Activated CD8-positive, alpha-beta memory T cell treated with anti-CD3 and anti-CD28 coated beads, Interleukin-2, amount 50 U/mL, for 24 hours (primary cell): ENCODE results near the gene EPN1.

Source experiments
- DNase-seq: peaks from one replicate; pipeline ENCODE4 v3.0.0-alpha.2; 2020; ENCODE audit errors: extremely low read depth

Gene EPN1

DNA sequence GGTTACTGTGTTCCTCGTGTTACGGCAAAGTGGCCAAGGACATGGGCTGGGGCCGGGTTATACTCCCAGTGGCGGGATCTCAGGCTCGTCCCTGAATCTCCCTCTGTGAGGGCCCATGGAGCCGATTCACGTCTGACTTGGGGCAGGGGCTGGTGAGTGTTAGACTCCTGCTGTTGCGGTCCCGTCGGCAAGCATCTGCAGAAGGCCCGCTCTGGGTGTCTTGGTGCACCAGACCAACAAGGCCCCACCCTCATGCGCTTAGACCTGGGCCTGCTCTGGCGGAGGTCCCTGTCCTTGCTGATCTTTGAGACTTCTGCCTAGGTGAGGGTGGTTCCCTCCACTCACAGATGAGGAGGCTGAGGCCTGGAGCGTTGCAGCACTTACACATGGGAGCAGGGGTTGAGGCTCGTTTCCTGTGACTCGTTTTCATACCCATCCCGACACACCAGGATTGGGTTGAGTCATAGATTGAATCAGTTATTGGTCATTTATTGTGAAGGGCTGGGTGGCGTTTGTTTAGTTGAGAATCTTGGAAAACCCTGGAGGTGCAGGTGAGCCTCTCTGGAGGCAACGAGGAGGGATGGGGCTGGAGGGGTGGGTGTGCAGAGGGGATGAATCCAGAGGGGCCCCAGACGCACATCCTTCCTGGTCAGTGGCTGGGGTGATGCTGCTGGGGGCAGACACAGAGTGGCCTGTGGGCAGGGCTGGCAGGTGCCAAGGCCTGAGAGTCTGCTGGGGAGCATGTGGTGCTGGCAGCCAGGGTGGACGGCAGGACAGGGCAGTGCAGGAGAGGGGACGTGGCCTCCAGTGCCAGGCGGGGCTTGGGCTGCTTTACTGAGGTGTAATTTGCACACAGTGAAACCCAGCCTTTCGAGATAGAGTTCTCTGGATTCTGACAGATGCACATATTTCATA, 4.6 kb downstream of the EPN1 start:
- no peak for DNase-seq

DNA sequence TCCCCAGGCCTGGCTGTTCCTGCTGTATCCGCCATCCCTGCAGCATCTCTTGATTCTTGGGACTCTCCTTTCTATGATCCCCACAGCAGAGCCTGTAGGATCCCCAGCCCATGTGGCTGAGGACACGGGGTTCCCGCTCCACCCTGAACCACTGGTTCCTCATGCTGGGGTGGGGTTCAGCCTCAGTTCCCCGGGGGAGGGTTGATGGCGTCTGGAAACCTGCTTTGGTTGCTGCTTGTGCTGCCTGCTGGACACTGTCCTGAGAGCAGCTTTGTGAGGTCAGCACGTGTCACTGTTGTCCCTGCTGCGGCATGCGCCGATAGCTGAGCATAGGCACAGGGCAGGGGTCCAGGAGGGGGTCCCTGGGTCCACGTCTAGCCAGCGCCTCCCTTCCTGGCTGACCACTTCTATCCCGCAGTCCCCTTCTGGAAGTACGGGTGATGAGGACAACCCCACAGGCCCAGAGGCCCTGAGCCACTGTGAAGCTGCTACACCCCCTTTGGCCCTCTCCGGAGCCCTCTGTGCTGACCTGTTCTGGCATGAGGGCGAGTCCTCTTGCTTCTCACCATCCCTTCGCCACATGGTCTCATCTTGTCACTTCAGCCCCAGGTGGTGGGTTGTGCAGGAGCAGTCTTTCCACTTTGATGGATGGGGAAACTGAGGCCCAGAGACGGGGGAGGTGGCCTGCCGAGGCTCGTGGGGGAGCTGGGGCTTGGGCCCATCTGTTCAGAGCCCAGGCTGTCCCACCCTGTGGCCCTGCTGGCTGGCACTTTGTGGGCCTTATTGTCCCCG, 5.5 kb downstream of the EPN1 start:
- no peak for DNase-seq

DNA sequence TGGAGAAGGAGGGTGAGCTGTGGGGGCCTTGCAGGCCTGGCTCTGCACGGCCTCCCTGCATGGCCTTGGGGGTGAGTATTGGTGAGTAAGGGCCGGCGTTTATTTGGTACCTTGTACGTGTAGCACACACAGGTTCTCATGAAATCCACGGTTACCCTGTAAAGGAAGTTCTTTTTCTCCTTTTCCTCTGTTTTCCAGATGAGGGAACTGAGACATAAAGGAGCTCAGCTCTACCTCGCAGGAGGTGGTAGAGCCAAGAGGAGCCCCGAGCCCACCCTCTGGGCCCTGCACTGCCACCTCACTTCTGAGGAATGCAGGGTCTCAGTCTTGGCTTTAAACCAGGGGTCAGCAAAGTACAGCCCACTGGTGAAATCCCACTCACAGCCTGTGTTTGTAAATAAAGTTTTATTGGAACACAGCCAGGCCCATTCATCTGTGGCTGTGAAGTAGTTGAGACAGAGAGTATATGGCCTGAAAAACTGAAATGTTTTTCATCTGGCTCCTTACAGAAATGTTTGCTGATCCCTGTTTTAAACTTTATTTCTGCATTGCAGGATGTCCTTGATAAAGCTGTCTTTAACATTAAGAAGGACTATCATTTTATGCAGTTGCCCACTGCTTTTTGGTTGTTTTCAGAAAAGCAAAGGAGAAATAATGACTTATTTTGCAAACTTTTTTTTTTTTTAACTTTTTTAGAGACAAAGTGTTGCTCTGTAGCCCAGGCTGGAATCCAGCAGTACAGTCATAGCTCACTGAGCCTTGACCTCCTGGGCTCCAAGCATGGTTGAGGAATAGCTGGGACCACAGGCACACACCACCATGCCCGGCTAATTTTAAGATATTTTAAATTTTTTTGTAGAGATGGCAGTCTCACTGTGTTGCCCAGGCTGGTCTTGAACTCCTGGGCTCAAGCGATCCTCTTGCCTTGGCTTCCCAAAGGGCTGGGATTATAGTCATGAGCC, 6.4 kb downstream of the EPN1 start:
- no peak for DNase-seq

DNA sequence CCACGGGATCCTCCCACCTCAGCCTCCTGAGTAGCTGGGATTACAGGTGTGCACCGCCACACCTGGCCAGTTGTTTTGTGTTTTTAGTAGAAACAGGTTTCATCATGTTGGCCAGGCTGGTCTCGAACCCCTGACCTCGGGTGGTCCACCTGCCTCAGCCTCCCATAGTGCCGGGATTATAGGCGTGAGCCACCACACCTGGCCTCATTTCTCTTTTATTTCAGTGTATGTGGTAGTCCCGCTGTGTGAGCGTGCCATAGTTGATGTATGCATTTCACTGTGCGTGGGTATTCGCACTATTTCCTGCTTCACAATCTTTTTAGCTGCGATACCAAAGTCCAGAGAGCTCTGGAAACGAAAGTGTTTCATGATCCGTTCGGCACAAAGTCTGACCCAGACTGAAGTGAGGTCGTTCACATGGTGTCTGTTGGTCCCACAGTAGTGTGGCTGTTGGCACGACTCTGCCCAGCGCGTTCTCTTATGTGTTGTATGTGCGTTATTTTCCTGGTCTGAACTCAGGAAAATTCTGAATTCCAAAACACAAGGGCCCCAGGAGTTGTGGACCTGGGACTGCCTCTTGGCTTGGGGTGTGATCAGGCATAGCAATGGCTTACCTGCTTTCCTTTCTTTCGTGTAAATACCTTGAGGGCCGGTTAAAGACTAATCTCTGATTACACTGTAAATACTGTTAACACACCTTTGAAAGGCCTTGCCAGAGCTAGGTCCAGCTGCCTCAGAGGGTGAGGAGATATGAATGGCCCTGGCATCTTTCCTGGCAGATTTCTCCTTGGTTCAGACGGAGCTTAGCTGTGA, 8.6 kb downstream of the EPN1 start:
- no peak for DNase-seq

DNA sequence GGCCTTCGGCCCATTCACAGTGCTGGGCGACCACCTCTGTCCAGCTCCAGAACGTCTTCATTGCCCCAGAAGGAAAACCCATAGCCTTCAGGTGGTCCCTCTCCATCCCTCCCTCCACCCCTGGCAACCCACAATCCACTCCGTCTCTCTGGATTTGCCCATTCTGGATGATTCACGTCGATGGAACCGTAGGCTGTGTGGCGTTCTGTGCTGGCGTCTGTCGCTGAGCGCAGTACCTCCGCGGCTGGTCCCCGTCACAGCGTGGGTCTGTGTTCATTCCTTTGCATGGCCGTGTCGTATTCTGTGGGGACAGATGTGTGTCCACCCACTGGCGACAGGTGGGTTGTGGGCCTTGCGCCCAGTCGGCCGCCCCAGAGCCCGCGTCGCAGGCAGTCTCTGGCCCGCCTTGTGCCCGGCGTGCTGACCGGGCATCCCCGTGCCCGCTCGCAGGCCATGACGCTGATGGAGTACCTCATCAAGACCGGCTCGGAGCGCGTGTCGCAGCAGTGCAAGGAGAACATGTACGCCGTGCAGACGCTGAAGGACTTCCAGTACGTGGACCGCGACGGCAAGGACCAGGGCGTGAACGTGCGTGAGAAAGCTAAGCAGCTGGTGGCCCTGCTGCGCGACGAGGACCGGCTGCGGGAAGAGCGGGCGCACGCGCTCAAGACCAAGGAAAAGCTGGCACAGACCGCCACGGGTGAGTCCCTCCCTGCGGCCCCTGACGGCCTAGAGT, 10.1 kb downstream of the EPN1 start:
- no peak for DNase-seq

DNA sequence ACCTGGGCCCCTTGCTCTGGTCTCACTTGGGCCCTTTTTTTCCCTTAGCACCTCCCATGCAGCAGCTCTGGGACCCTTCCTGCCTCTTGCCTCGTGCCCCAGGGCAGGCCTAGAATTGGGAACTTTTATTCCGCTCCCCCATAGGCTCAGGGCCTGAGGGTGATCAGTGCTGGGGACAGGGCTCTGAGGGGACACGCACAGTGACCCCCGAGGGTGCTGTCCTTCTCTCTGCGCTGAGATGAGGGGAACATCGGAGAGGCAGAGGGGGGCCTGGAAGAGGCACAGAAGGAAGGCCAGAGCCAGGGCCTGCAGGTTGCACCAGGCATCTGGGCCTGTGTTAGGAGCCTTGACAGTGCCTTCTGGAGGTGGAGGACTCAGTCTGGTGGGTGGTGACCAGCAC, 10.8 kb downstream of the EPN1 start:
- no peak for DNase-seq

DNA sequence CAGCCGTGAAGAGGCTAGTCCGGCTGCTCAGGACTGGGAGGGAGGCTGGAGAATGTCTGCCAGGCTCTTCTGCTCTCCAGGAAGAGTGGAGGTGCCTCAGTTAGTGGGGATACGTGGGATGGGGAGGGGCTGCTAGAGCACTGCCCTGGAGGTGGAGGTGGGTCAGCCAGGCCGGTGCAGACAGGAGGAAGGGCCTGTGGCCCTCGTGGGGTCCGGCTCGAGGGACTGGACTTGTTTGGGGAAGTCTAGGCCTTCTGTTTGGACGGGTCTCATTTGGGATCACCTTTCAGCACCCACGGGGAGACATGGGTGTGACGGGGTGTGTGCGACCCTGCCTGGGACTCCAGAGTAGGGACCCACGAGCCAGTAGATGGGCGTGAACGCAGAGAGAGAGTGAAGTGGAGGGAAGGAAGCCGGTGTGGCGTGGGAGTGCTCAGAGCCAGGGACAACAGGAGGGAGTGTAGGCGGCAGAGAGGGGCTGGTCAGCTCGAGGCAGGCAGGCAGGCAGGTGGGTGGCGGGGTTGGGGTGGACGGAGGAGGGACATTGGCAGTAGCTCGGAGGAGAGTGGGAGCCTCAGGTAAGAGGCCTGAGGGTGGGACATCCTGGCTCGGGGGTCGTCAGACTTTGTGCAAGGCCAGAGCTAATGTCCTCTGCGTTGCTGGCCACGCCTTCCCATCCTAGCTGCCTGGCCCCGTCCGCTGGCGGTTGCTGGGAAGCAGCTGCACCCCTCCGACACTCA, 11.5 kb downstream of the EPN1 start:
- DNase-seq: no peak

DNA sequence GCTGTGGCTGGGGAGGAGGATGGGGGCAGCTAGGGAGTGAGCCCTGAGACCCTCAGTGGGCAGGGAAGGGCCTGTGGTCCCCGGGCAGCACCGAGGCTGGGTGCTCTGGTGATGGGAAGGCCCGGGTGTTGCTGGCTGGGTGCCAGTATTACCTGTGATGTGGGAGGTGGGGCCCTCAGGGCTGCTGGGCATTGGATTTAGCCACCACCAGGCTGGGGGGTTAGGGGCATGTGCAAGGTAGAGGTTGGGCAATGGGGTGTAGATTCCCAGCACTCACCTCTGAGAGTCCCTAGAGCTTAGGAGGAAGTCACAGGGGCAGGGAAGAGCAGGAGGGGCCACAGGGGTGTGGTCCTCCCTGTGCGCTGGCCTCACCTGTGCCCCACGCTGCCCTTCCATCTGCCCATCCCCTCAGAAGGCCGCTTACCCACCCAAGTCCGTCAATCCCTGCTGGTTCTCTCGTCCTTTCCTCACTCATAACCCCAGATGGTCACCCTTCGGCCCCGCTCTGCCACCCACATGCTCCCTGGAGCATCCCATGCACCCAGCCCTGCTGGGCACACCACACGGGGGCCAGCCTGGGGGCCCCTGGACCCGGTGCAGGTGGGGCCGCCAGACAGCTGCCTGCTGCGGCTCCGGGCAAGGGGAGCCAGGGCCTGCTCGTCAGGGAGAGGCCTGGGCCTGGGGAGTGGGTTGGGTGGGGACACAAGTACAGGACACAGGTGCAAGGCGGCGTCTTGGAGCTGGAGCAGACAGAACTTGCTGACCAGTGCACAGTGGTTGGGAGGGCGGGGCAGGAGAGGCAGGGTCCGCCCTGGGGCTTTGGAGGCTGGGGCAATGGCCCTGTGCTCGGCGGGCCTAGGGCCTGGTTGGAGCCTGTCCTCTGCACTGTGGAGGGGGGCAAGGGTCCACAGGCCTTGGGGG, 12.5 kb downstream of the EPN1 start:
- no peak for DNase-seq

DNA sequence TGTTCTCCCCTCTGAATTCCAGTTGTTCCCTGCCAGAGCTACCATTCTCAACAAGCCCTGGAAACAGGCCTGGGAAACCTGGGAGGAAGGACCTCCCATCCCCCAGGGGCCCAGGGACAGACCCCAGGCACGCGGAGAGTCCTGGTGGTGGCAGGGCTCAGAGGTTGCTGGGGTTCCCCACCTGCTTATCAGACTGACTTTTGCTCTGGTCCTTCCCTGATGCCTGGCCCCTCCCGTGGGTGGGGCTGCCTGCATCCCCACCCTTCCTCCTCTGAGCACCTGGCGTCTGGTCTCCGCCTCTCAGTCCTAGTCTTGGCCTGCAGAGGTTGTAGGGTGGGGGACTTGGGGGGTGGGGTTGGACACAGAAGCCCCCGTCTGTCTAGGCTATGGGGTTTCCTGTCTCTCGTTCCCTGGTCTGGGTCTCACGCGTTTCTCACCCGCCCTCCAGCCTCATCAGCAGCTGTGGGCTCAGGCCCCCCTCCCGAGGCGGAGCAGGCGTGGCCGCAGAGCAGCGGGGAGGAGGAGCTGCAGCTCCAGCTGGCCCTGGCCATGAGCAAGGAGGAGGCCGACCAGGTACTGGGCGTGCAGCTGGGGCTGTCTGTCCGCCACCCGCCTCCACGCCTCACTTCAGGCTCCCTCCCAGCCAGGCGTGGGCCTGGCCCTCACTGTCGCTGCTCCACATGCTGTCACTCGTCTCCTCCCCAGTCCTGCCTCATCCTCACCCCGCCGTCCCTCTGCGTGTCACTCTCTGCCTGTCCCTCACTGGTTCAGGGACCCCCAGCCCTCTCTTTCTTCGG, 13.6 kb downstream of the EPN1 start:
- DNase-seq: no peak

DNA sequence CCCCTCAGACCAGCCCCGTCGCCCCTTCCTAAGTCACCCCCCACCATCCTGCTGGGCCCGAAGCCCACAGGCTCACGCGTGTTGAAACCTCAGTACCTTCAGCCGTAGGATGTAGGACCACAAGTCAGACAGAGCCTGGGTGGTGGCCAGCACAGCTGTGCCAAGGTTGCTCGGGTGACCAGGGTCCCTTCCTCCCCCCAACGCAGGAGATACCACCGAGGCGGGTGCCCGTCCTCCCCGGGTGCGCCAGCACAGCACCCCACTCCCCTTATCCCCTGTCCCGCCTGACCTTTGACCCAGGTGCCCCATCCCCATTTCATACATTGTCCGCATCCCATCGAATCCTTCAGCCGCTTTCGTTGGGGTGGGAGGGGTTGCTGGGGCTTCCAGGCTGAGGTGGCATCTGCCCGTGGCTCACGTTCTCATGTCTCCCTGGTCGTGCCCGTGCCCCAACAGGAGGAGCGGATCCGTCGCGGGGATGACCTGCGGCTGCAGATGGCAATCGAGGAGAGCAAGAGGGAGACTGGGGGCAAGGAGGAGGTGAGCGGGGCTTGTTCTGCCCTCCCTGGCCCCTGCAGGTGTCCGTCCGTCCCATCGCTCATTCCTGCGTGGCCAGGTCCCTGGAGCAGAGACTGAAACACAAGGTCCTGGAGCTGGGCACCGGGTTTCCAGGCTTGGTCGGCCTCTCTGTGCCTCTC, 14.5 kb downstream of the EPN1 start:
- DNase-seq: no peak

DNA sequence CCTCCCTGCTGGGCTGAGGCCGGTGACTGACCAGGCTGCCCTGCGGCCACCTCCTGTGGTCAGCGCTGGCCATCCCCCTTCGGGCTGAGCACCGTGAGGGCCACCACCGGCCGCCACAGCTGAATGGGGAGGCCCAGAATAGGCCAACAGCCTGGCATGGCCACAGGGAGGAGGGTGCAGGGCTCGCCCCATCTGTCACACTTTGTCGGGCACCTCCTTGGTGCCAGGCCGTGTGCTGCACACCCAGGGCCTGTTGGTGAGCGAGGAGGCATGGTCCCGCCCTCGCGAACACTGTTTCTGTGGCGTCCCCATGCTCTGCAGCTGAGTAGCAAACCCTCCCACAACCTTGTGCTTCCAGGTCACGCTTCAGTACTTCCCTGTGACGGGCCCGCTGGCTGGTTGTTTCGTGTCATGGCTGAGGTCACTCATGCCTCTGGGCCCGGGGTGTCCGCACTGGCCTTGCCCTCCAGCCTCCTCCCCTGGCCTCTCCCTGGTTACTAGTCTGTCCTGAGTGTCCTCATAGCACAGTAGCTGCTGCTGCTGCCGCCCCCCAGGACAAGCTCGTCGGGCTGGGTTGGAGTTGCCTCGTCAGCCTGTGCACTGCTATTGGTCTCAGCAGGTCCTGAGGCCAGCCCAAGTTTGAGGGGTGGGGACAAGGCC, 15.2 kb downstream of the EPN1 start:
- no peak for DNase-seq

DNA sequence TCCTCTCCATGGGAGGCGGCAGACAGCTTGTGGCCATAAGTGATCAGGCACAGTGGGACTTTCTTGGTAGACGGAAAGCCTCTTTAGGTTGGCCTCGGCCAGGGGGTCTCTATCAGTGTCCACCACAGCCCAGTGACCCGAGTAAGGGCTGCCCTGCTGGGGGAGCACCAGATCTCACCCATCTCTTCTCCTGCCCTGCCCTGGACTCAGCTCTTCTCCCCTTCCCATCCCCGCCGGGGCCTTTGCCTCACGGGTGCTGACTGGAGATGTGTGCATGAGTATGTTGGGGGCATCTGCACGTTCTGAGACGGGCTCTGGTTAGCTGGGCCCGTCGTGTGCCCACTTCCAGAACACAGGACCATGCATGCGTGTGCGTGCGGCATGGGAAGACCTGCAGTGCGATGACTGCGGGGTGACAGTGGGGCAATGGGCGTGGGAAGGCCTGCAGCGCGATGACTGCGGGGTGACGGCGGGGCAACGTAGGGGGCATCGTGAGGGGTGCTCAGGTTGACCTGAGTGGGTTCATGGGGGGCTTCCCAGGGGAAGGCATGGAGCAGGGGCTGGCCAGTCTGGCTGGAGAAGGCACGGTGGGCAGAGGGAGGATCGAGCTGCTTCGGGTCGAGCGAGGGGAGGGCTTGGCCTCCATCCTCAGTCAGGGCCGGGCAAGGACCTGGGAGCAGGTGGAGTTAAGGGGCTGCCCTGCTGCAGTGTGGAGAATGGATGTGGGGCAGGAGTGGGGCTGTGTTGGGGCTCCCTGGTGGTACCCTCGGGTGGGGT, 15.9 kb downstream of the EPN1 start:
- DNase-seq: no peak

DNA sequence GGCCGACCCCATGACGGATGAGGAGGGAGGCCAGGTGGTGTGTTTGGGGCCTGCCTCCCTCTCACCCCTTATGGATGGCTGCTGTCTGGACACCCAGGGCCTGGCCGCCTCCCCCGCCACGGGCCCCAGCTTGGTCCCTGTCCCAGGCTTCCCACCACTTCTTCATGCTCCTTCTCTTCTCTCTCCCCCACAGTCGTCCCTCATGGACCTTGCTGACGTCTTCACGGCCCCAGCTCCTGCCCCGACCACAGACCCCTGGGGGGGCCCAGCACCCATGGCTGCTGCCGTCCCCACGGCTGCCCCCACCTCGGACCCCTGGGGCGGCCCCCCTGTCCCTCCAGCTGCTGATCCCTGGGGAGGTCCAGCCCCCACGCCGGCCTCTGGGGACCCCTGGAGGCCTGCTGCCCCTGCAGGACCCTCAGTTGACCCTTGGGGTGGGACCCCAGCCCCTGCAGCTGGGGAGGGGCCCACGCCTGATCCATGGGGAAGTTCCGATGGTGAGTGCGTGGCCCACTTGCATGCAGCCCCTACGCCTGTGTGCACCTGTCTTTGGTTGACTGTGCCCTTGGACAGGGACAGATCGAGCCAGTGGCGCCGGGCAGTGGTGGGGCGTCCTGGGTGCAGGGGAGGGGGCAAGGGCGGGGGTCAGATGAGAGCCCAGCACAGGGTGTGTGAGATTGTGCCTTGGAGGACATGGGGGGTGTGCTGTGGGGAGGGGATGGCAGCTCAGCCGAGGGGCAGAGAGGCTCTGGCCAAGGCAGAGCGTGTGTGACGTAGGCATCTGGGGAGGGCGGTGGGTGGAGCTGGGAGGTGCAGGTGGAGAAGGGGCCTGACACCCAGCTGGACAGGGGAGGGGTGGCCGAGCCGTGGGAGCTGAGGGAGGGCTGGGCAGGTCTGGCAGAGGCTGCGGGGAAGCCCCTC, 16.8 kb downstream of the EPN1 start:
- DNase-seq: no peak

DNA sequence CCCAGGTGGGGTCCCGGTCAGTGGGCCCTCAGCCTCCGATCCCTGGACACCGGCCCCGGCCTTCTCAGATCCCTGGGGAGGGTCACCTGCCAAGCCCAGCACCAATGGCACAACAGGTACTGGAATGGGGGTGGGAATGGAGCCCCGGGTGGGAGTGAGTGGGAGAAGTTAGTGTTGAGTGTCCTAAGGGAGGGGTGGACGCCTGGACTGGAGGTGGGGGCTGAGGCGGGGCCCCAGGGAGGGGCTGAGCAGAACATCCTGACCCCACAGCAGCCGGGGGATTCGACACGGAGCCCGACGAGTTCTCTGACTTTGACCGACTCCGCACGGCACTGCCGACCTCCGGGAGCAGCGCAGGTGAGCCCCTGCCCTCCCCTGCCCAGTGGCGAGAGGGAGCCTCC, 17.7 kb downstream of the EPN1 start:
- DNase-seq: no peak
